ENCODE measurements around the gene C1orf167. TPM values are rescaled to one million over a fixed set of nuclear protein-coding genes. Genes with fewer than 3 reads are reported as not detected.

C1orf167 gene
- total and polyA plus RNA-seq, 2 of the 13 experiments (the other 11 are each of a cell fraction or from before 2014, with no cell fraction given) = not detected

DNA sequence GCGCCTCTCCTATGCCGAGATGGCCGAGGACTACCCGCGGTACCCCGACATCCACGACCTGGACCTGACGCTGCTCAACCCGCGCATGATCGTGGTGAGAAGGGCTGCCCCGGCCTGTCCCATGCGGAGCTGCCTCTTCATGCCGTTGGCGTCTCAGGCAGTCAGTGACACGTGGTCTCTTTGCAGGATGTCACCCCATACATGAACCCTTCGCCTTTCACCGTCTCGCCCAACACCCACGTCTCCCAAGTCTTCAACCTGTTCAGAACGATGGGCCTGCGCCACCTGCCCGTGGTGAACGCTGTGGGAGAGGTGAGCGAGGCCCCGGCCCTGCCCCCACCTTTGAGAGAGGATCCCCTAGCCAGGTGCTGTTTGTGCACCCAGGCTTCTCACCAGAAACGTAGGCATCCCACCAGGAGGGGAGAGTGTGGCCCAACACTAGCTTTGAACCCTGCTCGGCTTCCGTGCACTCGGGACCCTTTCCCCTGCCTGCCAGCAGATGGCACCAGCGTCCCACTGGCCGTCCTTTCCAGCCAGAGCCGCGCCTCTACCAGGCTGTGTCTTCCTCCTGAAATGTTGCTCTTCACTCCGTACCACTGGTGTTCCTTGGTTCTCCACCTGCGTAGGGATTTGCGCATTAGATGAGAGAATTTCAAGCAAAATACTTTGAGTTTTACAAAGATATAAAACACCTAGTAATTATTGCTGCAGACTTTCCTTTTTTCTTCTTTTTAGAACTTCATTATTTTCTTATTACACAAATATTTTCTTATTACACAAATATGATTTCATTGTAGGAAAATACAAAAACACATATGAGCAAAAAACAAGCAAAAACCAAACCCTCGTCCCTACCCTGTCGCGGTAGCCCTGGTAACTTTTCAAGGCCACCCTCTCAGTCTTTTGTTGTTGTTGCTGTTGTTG, 76.6 kb downstream of the C1orf167 start (continued):
- TF ChIP-seq, protein P1, sequence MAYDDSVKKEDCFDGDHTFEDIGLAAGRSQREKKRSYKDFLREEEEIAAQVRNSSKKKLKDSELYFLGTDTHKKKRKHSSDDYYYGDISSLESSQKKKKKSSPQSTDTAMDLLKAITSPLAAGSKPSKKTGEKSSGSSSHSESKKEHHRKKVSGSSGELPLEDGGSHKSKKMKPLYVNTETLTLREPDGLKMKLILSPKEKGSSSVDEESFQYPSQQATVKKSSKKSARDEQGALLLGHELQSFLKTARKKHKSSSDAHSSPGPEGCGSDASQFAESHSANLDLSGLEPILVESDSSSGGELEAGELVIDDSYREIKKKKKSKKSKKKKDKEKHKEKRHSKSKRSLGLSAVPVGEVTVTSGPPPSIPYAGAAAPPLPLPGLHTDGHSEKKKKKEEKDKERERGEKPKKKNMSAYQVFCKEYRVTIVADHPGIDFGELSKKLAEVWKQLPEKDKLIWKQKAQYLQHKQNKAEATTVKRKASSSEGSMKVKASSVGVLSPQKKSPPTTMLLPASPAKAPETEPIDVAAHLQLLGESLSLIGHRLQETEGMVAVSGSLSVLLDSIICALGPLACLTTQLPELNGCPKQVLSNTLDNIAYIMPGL (CRISPR knock-in tag; IDR thresholded peaks at IDR 0.05; ENCODE audit: borderline replicate concordance in 1 of 2, low read depth in 1 of 2) = peak in 1 of 2 experiments; percentile 73; a peak in 2 of 4 replicates
- peak; percentile 33; the same call in 1 of the 2 replicates for TF ChIP-seq MED1 (CRISPR knock-in tag; IDR thresholded peaks at IDR 0.05)
- TF ChIP-seq CENPT (CRISPR knock-in tag; IDR thresholded peaks at IDR 0.05; ENCODE audit: low read depth) = no peak
- no peak for TF ChIP-seq ZNF496 (CRISPR knock-in tag; IDR thresholded peaks at IDR 0.05; ENCODE audit: insufficient replicate concordance)
- TF ChIP-seq ZNF543 (CRISPR knock-in tag; IDR thresholded peaks at IDR 0.05) = no peak
- TF ChIP-seq RBM22 (optimal IDR thresholded peaks at IDR 0.05; ENCODE audit: low read length) = peak; percentile 45
- no peak for TF ChIP-seq ZNF619 (CRISPR knock-in tag; IDR thresholded peaks at IDR 0.05)
- TF ChIP-seq, protein P2, sequence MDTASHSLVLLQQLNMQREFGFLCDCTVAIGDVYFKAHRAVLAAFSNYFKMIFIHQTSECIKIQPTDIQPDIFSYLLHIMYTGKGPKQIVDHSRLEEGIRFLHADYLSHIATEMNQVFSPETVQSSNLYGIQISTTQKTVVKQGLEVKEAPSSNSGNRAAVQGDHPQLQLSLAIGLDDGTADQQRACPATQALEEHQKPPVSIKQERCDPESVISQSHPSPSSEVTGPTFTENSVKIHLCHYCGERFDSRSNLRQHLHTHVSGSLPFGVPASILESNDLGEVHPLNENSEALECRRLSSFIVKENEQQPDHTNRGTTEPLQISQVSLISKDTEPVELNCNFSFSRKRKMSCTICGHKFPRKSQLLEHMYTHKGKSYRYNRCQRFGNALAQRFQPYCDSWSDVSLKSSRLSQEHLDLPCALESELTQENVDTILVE (CRISPR knock-in tag; IDR thresholded peaks at IDR 0.05) = 0 out of 2 replicates have a peak, but pooled peaks have one; percentile 48
- TF ChIP-seq, protein P3, sequence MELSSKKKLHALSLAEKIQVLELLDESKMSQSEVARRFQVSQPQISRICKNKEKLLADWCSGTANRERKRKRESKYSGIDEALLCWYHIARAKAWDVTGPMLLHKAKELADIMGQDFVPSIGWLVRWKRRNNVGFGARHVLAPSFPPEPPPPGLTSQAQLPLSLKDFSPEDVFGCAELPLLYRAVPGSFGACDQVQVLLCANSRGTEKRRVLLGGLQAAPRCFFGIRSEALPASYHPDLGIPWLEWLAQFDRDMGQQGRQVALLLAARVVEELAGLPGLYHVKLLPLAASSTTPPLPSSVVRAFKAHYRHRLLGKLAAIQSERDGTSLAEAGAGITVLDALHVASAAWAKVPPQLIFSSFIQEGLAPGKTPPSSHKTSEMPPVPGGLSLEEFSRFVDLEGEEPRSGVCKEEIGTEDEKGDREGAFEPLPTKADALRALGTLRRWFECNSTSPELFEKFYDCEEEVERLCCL (CRISPR knock-in tag; IDR thresholded peaks at IDR 0.05; ENCODE audit: borderline replicate concordance) = no peak
- no peak for TF ChIP-seq ZNF510 (CRISPR knock-in tag; IDR thresholded peaks at IDR 0.05; ENCODE audit: low read depth)
- TF ChIP-seq ZNF44 (CRISPR knock-in tag; IDR thresholded peaks at IDR 0.05) = no peak
- peak; percentile 24; the same call in 1 of the 2 replicates for TF ChIP-seq FOSL2 (CRISPR knock-in tag; IDR thresholded peaks at IDR 0.05)
- no peak for TF ChIP-seq ZNF660 (CRISPR knock-in tag; IDR thresholded peaks at IDR 0.05; ENCODE audit: borderline replicate concordance, low read depth)
- peak; percentile 50; the same call in 1 of the 2 replicates for TF ChIP-seq SALL1 (CRISPR knock-in tag; IDR thresholded peaks at IDR 0.05)
- TF ChIP-seq ZNF350 (CRISPR knock-in tag; IDR thresholded peaks at IDR 0.05; ENCODE audit: borderline replicate concordance, low read depth) = no peak
- TF ChIP-seq HNRNPL (IDR thresholded peaks at IDR 0.05; ENCODE audit: low read depth, low read length) = no peak
- peak; percentile 31; the same call in 1 of the 2 replicates for TF ChIP-seq ZNF614 (CRISPR knock-in tag; IDR thresholded peaks at IDR 0.05; ENCODE audit: borderline replicate concordance)
- no peak for TF ChIP-seq ZNF468 (CRISPR knock-in tag; IDR thresholded peaks at IDR 0.05)
- TF ChIP-seq ZSCAN22 (CRISPR knock-in tag; IDR thresholded peaks at IDR 0.05) = no peak
- TF ChIP-seq, protein P4, sequence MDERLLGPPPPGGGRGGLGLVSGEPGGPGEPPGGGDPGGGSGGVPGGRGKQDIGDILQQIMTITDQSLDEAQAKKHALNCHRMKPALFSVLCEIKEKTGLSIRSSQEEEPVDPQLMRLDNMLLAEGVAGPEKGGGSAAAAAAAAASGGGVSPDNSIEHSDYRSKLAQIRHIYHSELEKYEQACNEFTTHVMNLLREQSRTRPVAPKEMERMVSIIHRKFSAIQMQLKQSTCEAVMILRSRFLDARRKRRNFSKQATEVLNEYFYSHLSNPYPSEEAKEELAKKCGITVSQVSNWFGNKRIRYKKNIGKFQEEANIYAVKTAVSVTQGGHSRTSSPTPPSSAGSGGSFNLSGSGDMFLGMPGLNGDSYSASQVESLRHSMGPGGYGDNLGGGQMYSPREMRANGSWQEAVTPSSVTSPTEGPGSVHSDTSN (CRISPR knock-in tag; IDR thresholded peaks at IDR 0.05) = no peak
- TF ChIP-seq ZFP41 (CRISPR knock-in tag; IDR thresholded peaks at IDR 0.05; ENCODE audit: borderline replicate concordance) = no peak
- TF ChIP-seq JUND (CRISPR knock-in tag; IDR thresholded peaks at IDR 0.05) = no peak
- TF ChIP-seq NRL (CRISPR knock-in tag; IDR thresholded peaks at IDR 0.05; ENCODE audit: borderline replicate concordance) = peak; percentile 58

All from HepG2 (cell line).